ENCODE data around the gene B3GNT9.

- TF ChIP-seq POLR2A (IDR thresholded peaks at IDR 0.05) (no peak), CTCF (IDR thresholded peaks at IDR 0.05) (no peak), POLR2AphosphoS5 (IDR thresholded peaks at IDR 0.05) (no peak)
These were observed 15.3 kb upstream of the B3GNT9 start for GRCh38 chr16:67166110-67166547.

Data from breast epithelium (tissue), 3 donors.